ENCODE results near the gene VTN. TPM values are rescaled to one million over a fixed set of nuclear protein-coding genes. Genes with fewer than 3 reads are reported as not detected.

Gene VTN
- polyA plus RNA-seq, 1 donor (not counting 4 experiments of a cell fraction or from before 2014, with no cell fraction given), result not detected

- dilution Hi-C loops (cut with MboI; ENCODE audit: extremely low pct_ligation_motif_present, low sequenced_read_pairs), result no loop called here
- Histone ChIP-seq H3K9me3 (ENCODE audit: control insufficient read depth, low read depth, low read length) (no peaks in the 10 kb centered on the region), H3K4me2 (ENCODE audit: control insufficient read depth, extremely low read depth, insufficient read depth, low read depth, low read length) (no peak overlapping the region), H3K79me2 (ENCODE audit: control insufficient read depth, insufficient read depth, low read length) (peaks cover 6% of the 10 kb centered on the region), H3K4me3 (ENCODE audit: control insufficient read depth in 2 of 3, extremely low read depth in 1 of 3, insufficient read depth in 2 of 3, low read depth in 1 of 3, low read length in 3 of 3) (no peak overlapping the region), H3K27ac (ENCODE audit: control insufficient read depth, insufficient read depth, low read length) (peak overlapping the region; percentile 58), H3K4me1 (ENCODE audit: control insufficient read depth, extremely low read depth, insufficient read depth, low read length) (peaks cover 29% of the 10 kb centered on the region), H3K36me3 (ENCODE audit: control insufficient read depth in 2 of 2, extremely low read depth in 1 of 2, insufficient read depth in 2 of 2, low read length in 2 of 2) (peaks cover 56 to 61% of the 10 kb centered on the region in 2 experiments), H2AFZ (ENCODE audit: control insufficient read depth, low read length) (no peak overlapping the region), H3K9me1 (ENCODE audit: control insufficient read depth, extremely low read depth, insufficient read depth, low read length) (no peaks in the 10 kb centered on the region), H4K20me1 (ENCODE audit: control insufficient read depth, extremely low read depth, insufficient read depth, low read length) (no peaks in the 10 kb centered on the region), H3K27me3 (ENCODE audit: control insufficient read depth, extremely low read depth, insufficient read depth, low read length) (no peaks in the 10 kb centered on the region), H3K9ac (ENCODE audit: control insufficient read depth, extremely low read depth, insufficient read depth, low read length) (no peak overlapping the region)
- DNase-seq (ENCODE audit: low read depth, low spot score) (no peak), FAIRE-seq (peak; percentile 72)
- TF ChIP-seq, protein P1, sequence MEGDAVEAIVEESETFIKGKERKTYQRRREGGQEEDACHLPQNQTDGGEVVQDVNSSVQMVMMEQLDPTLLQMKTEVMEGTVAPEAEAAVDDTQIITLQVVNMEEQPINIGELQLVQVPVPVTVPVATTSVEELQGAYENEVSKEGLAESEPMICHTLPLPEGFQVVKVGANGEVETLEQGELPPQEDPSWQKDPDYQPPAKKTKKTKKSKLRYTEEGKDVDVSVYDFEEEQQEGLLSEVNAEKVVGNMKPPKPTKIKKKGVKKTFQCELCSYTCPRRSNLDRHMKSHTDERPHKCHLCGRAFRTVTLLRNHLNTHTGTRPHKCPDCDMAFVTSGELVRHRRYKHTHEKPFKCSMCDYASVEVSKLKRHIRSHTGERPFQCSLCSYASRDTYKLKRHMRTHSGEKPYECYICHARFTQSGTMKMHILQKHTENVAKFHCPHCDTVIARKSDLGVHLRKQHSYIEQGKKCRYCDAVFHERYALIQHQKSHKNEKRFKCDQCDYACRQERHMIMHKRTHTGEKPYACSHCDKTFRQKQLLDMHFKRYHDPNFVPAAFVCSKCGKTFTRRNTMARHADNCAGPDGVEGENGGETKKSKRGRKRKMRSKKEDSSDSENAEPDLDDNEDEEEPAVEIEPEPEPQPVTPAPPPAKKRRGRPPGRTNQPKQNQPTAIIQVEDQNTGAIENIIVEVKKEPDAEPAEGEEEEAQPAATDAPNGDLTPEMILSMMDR (optimal IDR thresholded peaks at IDR 0.05 in 1 of 3, IDR thresholded peaks at IDR 0.05 in 1 of 3, conservative IDR thresholded peaks at IDR 0.05 in 1 of 3; ENCODE audit: extremely low read depth in 1 of 3, insufficient read depth in 2 of 3, low read length in 3 of 3), result no peak
- no peak for TF ChIP-seq EZH2 (IDR thresholded peaks at IDR 0.05; ENCODE audit: low read length)
Measured at GRCh38 chr17:28345419-28346198, 24.5 kb downstream of the VTN start.

DNA sequence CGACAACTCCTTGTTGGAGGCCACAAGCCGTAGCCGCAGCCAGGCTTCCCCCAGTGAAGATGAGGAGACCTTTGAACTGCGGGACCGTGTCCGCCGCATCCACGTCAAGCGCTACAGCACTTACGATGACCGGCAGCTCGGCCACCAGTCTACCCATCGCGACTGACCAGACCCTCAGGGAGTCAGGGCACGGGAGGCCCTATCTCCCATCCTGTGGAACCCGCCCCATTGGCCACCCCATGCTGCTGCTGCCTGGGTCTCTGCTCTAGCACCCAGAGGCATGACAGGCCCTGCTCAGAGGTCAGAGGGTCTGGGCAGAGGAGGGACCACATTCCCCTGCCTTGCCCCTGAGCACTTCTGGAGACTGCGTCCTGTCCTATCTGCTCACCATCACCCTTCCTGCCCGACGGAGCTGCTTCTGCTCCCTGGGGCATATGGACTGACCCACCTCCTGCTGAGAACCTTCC is 25.6 kb downstream of the VTN start:
- dilution Hi-C loops (cut with MboI; ENCODE audit: extremely low pct_ligation_motif_present, low sequenced_read_pairs), result no loop called here
- no peak overlapping the region for H3K27ac ChIP-seq (ENCODE audit: control insufficient read depth, insufficient read depth, low read length)
- no peak for FAIRE-seq
- no peak overlapping the region for H2AFZ ChIP-seq (ENCODE audit: control insufficient read depth, low read length)
- peaks cover 64 to 68% of the 10 kb centered on the region in 2 experiments for H3K36me3 ChIP-seq (ENCODE audit: control insufficient read depth in 2 of 2, extremely low read depth in 1 of 2, insufficient read depth in 2 of 2, low read length in 2 of 2)
- no peak for DNase-seq (ENCODE audit: low read depth, low spot score)
- no peak overlapping the region for H3K4me3 ChIP-seq (ENCODE audit: control insufficient read depth in 2 of 3, extremely low read depth in 1 of 3, insufficient read depth in 2 of 3, low read depth in 1 of 3, low read length in 3 of 3)
- H3K9me3 ChIP-seq (ENCODE audit: control insufficient read depth, low read depth, low read length), result no peaks in the 10 kb centered on the region
- H3K27me3 ChIP-seq (ENCODE audit: control insufficient read depth, extremely low read depth, insufficient read depth, low read length), result no peaks in the 10 kb centered on the region
- H3K79me2 ChIP-seq (ENCODE audit: control insufficient read depth, insufficient read depth, low read length), result peaks cover 16% of the 10 kb centered on the region
- H4K20me1 ChIP-seq (ENCODE audit: control insufficient read depth, extremely low read depth, insufficient read depth, low read length), result peaks cover 3% of the 10 kb centered on the region
- peaks cover 30% of the 10 kb centered on the region for H3K4me1 ChIP-seq (ENCODE audit: control insufficient read depth, extremely low read depth, insufficient read depth, low read length)
- H3K9me1 ChIP-seq (ENCODE audit: control insufficient read depth, extremely low read depth, insufficient read depth, low read length), result peaks cover under 1% of the 10 kb centered on the region
- no peak overlapping the region for H3K9ac ChIP-seq (ENCODE audit: control insufficient read depth, extremely low read depth, insufficient read depth, low read length)
- no peak overlapping the region for H3K4me2 ChIP-seq (ENCODE audit: control insufficient read depth, extremely low read depth, insufficient read depth, low read depth, low read length)
- TF ChIP-seq EZH2 (IDR thresholded peaks at IDR 0.05; ENCODE audit: low read length), result no peak
- TF ChIP-seq, protein P1 (optimal IDR thresholded peaks at IDR 0.05 in 1 of 3, IDR thresholded peaks at IDR 0.05 in 1 of 3, conservative IDR thresholded peaks at IDR 0.05 in 1 of 3; ENCODE audit: extremely low read depth in 1 of 3, insufficient read depth in 2 of 3, low read length in 3 of 3), result no peak

All from keratinocyte (primary cell).